Stimulated activated effector memory CD8-positive, alpha-beta T cell treated with anti-CD3 and anti-CD28 coated beads, Interleukin-12 subunit alpha, Interleukin-12 subunit beta, amount 100 ng/mL, for 72 hours (primary cell): ENCODE results near the gene USPL1.
"Not testable (repeated sequence)": the region's sequence is repeated elsewhere in the genome, so short reads cannot be mapped to it uniquely, and the experiment has no call there.

ENCODE experiments used
- ATAC-seq: fragments of 150-1000 bp; cut with Tn5 transposase; 2 replicates; pipeline ENCODE4 v1.10.0; 2021
- DNase-seq, 2 donors: peaks; one replicate each; pipeline ENCODE4 v3.0.0; 2021 to 2022; ENCODE audit warnings: low spot score in 2 of 2
- H3K27ac Mint-ChIP-seq: one replicate; pipeline ENCODE4 v1.8.0; 2022; ENCODE audit warnings: mild to moderate bottlenecking, mixed read lengths
- H3K36me3 Mint-ChIP-seq: one replicate; pipeline ENCODE4 v1.8.0; 2022; ENCODE audit warnings: mild to moderate bottlenecking, mixed read lengths
- H3K4me1 Mint-ChIP-seq: one replicate; pipeline ENCODE4 v1.8.0; 2022; ENCODE audit warnings: mixed read lengths
- H3K4me3 Mint-ChIP-seq: one replicate; pipeline ENCODE4 v1.8.0; 2022; ENCODE audit warnings: mild to moderate bottlenecking, mixed read lengths
- H3K9me3 Mint-ChIP-seq: one replicate; pipeline ENCODE4 v1.8.0; 2022; ENCODE audit warnings: mixed read lengths

Gene USPL1

GRCh38 chr13:30633861-30634260, 16.1 kb downstream of the USPL1 start:
- Mint-ChIP-seq H3K27ac (no peak overlapping the region), H3K4me1 (peaks cover 34% of the 10 kb centered on the region), H3K4me3 (no peak overlapping the region), H3K36me3 (peaks cover 99% of the 10 kb centered on the region), H3K9me3 (no peaks in the 10 kb centered on the region)
- DNase-seq (no peak), ATAC-seq (no peak)

GRCh38 chr13:30634838-30635237, 17.1 kb downstream of the USPL1 start:
- peaks cover 100% of the 10 kb centered on the region for H3K36me3 Mint-ChIP-seq

GRCh38 chr13:30638301-30638700, 20.6 kb downstream of the USPL1 start:
- Mint-ChIP-seq H3K36me3 (peaks cover 99% of the 10 kb centered on the region), H3K9me3 (no peaks in the 10 kb centered on the region)

More at GRCh38 chr13:30634838-30635237, 17.1 kb downstream of the USPL1 start:
- Mint-ChIP-seq H3K9me3 (no peaks in the 10 kb centered on the region), H3K27ac (no peak overlapping the region), H3K4me1 (peaks cover 30% of the 10 kb centered on the region), H3K4me3 (no peak overlapping the region)
- ATAC-seq (no peak), DNase-seq (no peak)

GRCh38 chr13:30639671-30640070, 22.0 kb downstream of the USPL1 start:
- H3K4me1 Mint-ChIP-seq: peaks cover 15% of the 10 kb centered on the region
- DNase-seq (no peak), ATAC-seq (no peak)
- no peaks in the 10 kb centered on the region for H3K9me3 Mint-ChIP-seq
- H3K27ac Mint-ChIP-seq: no peak overlapping the region
- H3K36me3 Mint-ChIP-seq: peaks cover 99% of the 10 kb centered on the region
- H3K4me3 Mint-ChIP-seq: no peak overlapping the region

More at GRCh38 chr13:30638301-30638700, 20.6 kb downstream of the USPL1 start:
- Mint-ChIP-seq H3K27ac (no peak overlapping the region), H3K4me1 (peaks cover 24% of the 10 kb centered on the region), H3K4me3 (no peak overlapping the region)
- ATAC-seq (no peak), DNase-seq (no peak)

- ATAC-seq, H3K9me3 Mint-ChIP-seq, DNase-seq, H3K4me3 Mint-ChIP-seq, H3K4me1 Mint-ChIP-seq: not testable (repeated sequence)
- peak overlapping the region; percentile 8 for H3K27ac Mint-ChIP-seq
- H3K36me3 Mint-ChIP-seq: peaks cover 99% of the 10 kb centered on the region
Observed at GRCh38 chr13:30641173-30641572, 23.5 kb downstream of the USPL1 start.

GRCh38 chr13:30645629-30646028, 27.9 kb downstream of the USPL1 start:
- peaks cover 100% of the 10 kb centered on the region for H3K36me3 Mint-ChIP-seq
- DNase-seq (no peak), ATAC-seq (no peak)
- H3K27ac Mint-ChIP-seq: no peak overlapping the region
- peaks cover 15% of the 10 kb centered on the region for H3K4me1 Mint-ChIP-seq
- H3K9me3 Mint-ChIP-seq: no peaks in the 10 kb centered on the region
- H3K4me3 Mint-ChIP-seq: no peak overlapping the region

- ATAC-seq (no peak), DNase-seq (no peak)
- H3K4me3 Mint-ChIP-seq: no peak overlapping the region
- H3K4me1 Mint-ChIP-seq: peaks cover 20% of the 10 kb centered on the region
- peaks cover 100% of the 10 kb centered on the region for H3K36me3 Mint-ChIP-seq
- H3K9me3 Mint-ChIP-seq: no peaks in the 10 kb centered on the region
- no peak overlapping the region for H3K27ac Mint-ChIP-seq
Observed at GRCh38 chr13:30647420-30647819, 29.7 kb downstream of the USPL1 start.

- Mint-ChIP-seq H3K4me3 (no peak overlapping the region), H3K27ac (peak overlapping the region; percentile 8), H3K9me3 (no peaks in the 10 kb centered on the region), H3K36me3 (peaks cover 99% of the 10 kb centered on the region), H3K4me1 (peaks cover 20% of the 10 kb centered on the region)
- no peak for DNase-seq
- ATAC-seq: no peak
Observed at GRCh38 chr13:30647824-30648521, 30.3 kb downstream of the USPL1 start.

- Mint-ChIP-seq H3K9me3 (no peaks in the 10 kb centered on the region), H3K4me1 (peaks cover 26% of the 10 kb centered on the region), H3K4me3 (no peak overlapping the region), H3K36me3 (peaks cover 99% of the 10 kb centered on the region), H3K27ac (peak overlapping the region; percentile 8)
- DNase-seq (no peak), ATAC-seq (no peak)
Observed at GRCh38 chr13:30648522-30649012, 30.8 kb downstream of the USPL1 start.

GRCh38 chr13:30651648-30652047, 33.9 kb downstream of the USPL1 start:
- not testable (repeated sequence) for DNase-seq, ATAC-seq, H3K4me3 Mint-ChIP-seq, H3K9me3 Mint-ChIP-seq
- Mint-ChIP-seq H3K27ac (peak overlapping the region; percentile 39), H3K36me3 (peaks cover 98% of the 10 kb centered on the region), H3K4me1 (peaks cover 35% of the 10 kb centered on the region)

GRCh38 chr13:30652746-30653386, 35.1 kb downstream of the USPL1 start:
- no peak for ATAC-seq
- no peak for DNase-seq
- Mint-ChIP-seq H3K4me3 (no peak overlapping the region), H3K9me3 (no peaks in the 10 kb centered on the region), H3K36me3 (peaks cover 98% of the 10 kb centered on the region), H3K4me1 (peaks cover 29% of the 10 kb centered on the region), H3K27ac (no peak overlapping the region)

- ATAC-seq (peak; percentile 99), DNase-seq (no peak)
- Mint-ChIP-seq H3K27ac (peak overlapping the region; percentile 92), H3K4me3 (peak overlapping the region; percentile 18), H3K36me3 (peaks cover 97% of the 10 kb centered on the region), H3K4me1 (peaks cover 21% of the 10 kb centered on the region), H3K9me3 (no peaks in the 10 kb centered on the region)
Observed at GRCh38 chr13:30654430-30654829, 36.7 kb downstream of the USPL1 start.

- H3K4me1 Mint-ChIP-seq: peaks cover 25% of the 10 kb centered on the region
- no peak overlapping the region for H3K4me3 Mint-ChIP-seq
Observed at GRCh38 chr13:30656178-30656577, 38.5 kb downstream of the USPL1 start.

GRCh38 chr13:30659980-30660379, 42.3 kb downstream of the USPL1 start:
- H3K4me3 Mint-ChIP-seq: no peak overlapping the region
- ATAC-seq: no peak
- H3K9me3 Mint-ChIP-seq: no peaks in the 10 kb centered on the region
- H3K27ac Mint-ChIP-seq: peak overlapping the region; percentile 43
- peaks cover 50% of the 10 kb centered on the region for H3K36me3 Mint-ChIP-seq
- DNase-seq: no peak
- H3K4me1 Mint-ChIP-seq: peaks cover 5% of the 10 kb centered on the region

More at GRCh38 chr13:30656178-30656577, 38.5 kb downstream of the USPL1 start:
- Mint-ChIP-seq H3K36me3 (peaks cover 86% of the 10 kb centered on the region), H3K27ac (no peak overlapping the region), H3K9me3 (no peaks in the 10 kb centered on the region)
- no peak for ATAC-seq
- no peak for DNase-seq

- H3K27ac Mint-ChIP-seq: no peak overlapping the region
- H3K4me1 Mint-ChIP-seq: peaks cover 5% of the 10 kb centered on the region
- no peaks in the 10 kb centered on the region for H3K9me3 Mint-ChIP-seq
- H3K4me3 Mint-ChIP-seq: no peak overlapping the region
- ATAC-seq (no peak), DNase-seq (no peak)
- peaks cover 42% of the 10 kb centered on the region for H3K36me3 Mint-ChIP-seq
Observed at GRCh38 chr13:30660796-30661195, 43.1 kb downstream of the USPL1 start.
